ENCODE results near the gene KCNH3.

Gene KCNH3

DNA sequence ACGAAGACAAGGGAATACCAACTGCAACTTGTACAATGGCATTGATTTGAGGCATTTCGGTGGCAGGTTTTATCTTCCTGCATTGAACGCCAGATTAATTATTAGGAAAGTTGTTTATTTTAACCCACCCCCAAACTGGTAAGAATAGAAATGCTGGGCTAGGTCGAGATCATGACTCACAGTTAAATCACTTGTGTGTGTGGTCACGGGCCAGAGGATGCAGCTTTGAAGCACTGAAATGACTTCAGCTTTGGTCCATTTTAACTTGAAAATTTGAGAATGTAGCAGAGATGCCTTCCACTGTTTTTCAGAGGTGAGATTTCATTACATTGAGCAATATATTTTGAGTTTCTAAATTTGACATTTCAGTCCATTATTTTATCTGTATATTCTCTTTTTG is 23.6 kb upstream of the KCNH3 start:
- TF ChIP-seq, protein P1, sequence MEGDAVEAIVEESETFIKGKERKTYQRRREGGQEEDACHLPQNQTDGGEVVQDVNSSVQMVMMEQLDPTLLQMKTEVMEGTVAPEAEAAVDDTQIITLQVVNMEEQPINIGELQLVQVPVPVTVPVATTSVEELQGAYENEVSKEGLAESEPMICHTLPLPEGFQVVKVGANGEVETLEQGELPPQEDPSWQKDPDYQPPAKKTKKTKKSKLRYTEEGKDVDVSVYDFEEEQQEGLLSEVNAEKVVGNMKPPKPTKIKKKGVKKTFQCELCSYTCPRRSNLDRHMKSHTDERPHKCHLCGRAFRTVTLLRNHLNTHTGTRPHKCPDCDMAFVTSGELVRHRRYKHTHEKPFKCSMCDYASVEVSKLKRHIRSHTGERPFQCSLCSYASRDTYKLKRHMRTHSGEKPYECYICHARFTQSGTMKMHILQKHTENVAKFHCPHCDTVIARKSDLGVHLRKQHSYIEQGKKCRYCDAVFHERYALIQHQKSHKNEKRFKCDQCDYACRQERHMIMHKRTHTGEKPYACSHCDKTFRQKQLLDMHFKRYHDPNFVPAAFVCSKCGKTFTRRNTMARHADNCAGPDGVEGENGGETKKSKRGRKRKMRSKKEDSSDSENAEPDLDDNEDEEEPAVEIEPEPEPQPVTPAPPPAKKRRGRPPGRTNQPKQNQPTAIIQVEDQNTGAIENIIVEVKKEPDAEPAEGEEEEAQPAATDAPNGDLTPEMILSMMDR (conservative IDR thresholded peaks at IDR 0.05) = no peak
- no peak overlapping the region for H3K27ac ChIP-seq

DNA sequence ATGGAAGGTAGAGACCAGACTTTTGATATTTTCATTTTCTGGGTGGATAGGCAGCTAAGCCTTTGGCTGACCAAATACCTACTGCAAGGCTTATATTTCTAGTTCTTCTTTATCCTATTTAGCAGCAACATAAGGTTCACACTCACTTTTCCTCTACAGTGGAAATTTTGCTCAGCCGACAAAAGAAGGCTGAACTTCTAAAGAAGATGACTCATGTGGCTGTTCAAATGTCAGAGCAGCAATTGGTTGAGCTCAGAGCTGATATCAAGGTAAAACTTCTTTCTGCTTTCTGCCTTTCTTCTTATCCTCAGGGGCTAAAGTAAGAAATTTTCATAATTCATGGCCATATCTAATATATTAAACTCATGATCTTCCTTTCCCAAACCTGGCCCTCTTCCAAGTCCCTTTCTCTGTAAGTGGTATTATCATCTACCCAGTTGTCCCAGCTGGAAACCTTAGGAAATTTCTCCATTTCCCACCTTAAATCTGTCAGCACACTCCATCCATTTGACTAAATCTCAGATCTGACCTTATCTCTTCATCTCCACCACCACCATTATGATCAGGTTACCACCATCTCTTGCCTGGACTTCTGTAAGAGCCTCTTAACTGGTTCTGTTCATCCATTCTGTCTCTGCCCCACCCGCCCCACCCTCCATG is 19.8 kb upstream of the KCNH3 start:
- TF ChIP-seq, protein P1 (conservative IDR thresholded peaks at IDR 0.05) = no peak
- H3K27ac ChIP-seq = no peak overlapping the region

DNA sequence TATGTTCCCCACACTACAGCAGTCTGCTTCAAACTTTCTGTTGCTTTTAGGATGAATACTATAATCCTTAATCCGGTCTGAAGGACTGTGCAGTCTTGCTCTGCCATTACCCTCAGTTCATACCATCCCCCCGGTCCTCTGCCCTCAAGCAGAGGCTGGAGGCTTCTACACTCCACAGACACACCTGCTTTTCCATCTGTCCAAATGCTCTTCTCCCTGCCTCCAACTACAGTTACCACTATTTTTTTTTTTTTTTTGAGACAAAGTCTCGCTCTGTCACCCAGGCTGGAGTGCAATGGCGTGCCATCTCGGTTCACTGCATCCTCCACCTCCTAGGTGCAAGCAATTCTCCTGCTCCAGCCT is 19.3 kb upstream of the KCNH3 start:
- no peak overlapping the region for H3K27ac ChIP-seq
- TF ChIP-seq, protein P1 (conservative IDR thresholded peaks at IDR 0.05) = no peak

DNA sequence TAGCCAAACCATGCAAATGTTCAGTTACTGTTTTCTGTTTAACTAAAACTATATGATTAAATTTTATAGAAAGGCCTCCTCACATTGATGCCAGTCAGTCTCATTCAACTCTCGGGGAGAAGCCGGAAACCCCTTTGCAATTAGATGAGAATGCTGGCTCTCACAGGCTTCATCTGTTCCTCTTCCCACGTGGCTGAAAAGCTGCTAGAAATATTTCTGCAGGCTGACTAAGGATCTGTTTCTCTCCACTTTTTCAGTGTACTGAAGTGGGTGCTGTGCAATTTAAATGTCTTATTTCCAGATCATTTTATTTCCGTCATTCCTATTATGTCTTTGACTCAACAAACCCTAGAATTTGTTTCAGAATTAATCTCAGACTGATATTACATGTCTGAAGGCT is 17.4 kb upstream of the KCNH3 start:
- H3K27ac ChIP-seq = no peak overlapping the region
- TF ChIP-seq, protein P1 (conservative IDR thresholded peaks at IDR 0.05) = no peak

DNA sequence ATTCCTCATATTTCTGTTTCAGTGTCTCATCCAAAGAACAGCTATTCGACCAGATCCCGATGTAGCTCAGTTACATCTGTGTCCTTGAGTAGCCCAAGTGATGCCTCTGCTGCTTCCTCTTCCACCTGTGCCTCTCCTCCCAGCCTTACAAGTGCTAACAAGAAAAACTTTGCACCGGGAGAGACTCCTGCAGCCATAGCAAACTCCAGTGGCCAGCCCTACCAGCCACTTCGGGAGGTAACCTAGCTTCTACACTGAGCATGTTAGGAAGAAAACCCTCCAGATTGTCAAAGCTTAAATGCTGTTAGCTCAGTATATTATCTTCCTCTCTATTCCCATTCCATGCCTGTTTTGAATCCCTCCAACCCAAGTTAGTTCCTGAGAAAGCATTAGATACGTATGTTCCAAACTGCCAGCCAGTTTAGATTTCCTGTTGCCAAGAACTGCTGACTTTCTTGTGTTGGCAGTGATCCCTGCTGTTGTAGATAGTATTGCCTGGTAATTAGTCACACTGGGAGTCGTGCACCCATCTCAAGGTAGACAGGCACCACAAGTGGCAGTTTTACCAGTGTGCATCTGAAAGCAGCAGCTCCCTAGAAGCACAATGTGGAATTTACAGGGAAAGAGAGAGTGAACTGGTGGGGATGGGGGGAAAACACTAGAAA is 14.0 kb upstream of the KCNH3 start:
- TF ChIP-seq, protein P1 (conservative IDR thresholded peaks at IDR 0.05) = no peak
- no peak overlapping the region for H3K27ac ChIP-seq

DNA sequence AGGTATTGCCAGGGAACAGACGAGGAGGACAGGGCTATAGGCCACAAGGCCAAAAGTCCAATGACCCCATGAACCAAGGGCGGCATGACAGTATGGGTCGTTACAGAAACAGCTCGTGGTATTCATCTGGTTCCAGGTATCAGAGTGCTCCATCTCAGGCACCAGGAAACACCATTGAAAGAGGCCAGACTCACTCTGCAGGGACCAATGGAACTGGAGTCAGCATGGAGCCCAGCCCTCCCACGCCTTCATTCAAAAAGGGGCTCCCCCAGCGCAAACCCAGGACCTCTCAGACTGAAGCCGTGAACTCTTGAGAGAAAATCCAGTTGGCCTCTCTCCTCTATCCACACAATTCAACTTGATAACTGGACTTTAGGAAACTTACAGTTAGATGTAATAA is 12.9 kb upstream of the KCNH3 start:
- TF ChIP-seq, protein P1 (conservative IDR thresholded peaks at IDR 0.05) = no peak

DNA sequence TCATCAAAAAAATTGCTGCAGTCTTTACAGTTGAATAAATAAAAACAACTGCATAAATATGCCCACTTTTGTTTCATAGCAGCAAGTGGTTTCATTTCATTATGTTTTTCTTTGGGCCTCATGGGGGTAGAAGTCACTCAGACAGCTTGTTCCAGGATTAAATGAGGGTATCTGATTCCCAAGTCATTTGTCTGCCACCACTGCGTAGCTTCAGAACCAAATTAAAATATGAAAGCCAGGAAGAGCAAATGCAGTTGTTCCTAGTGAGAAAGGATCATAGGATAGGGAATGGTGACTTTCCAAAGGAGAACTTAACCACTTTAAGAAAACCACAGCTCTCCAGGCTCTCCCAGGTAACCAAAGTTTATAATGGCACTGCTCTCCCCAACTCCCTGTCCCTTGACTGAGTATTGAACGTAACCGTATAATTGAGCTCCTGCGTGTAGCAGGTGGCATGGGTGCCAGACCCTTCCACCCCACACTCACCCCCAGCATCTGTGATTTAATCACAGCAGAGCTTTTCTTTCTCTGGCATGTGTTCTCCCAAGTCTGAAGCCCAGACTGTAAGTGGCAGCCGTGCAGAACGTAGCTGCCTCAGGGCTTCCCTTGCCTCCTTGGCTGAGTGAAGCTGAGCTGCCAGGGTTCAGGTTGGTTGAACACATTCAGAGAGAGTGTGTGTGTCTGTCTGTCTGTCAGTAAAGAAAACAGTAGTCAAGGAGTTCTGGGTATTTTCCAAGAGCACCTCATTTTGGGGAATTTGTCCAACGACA is 11.3 kb upstream of the KCNH3 start:
- TF ChIP-seq, protein P1 (conservative IDR thresholded peaks at IDR 0.05) = no peak
- no peak overlapping the region for H3K27ac ChIP-seq

More for the DNA sequence above, 12.9 kb upstream of the KCNH3 start:
- no peak overlapping the region for H3K27ac ChIP-seq
